ENCODE measurements around the gene DUSP6. TPM values are rescaled to one million over a fixed set of nuclear protein-coding genes. Genes with fewer than 3 reads are reported as not detected.

Gene DUSP6
- polyA plus RNA-seq, 3 donors = 86.0 to 88.8 (median 87.1) TPM

GRCh38 chr12:89383235-89384049 is 31.1 kb upstream of the DUSP6 start:
- no peak for DNase-seq (ENCODE audit: extremely low read depth in 1 of 11, low read depth in 9 of 11, low spot score in 4 of 11)

DNA sequence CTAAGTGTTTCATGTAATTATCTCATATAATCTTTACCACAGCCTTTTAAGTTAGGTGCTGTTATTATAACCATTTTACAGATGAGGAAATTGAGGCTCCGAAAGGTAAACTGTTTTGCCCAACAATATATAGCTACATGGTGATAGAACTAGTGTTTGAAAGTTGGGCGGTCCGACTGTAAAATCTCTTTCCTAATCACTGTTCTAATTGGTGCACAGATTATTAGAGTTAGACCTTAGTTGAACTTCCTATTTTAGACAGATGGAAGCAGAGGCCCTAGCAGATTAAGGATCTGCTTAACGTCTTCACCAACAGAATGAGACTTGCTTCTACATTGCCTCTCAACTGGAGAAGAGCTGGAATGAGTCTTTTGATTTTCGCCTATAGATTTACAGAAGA is 30.0 kb upstream of the DUSP6 start:
- no peak for DNase-seq (ENCODE audit: extremely low read depth in 1 of 11, low read depth in 9 of 11, low spot score in 4 of 11)

GRCh38 chr12:89379839-89380467 is 27.7 kb upstream of the DUSP6 start:
- no peak for DNase-seq (ENCODE audit: extremely low read depth in 1 of 11, low read depth in 9 of 11, low spot score in 4 of 11)

- no peak for DNase-seq (ENCODE audit: extremely low read depth in 1 of 11, low read depth in 9 of 11, low spot score in 4 of 11)
Measured at GRCh38 chr12:89379148-89379838, 27.0 kb upstream of the DUSP6 start.

DNA sequence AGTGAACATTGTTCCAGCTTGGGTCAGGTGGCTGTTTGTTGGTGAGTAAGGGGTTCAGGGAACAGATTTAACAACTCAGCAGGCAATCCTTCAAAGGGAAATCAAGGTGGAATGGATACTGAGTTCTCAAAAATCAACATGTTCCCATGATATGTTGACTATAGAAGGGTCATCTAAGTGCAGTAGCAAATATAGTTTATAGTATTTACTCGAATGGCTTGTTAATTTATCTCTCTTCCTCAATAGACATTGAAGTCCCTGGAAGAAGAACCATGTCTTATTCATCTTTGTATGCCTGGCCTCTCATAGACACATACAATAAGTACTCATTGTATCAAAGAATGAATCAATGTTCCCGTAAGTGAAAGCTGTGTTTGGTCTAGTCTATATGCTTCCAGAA is 24.5 kb upstream of the DUSP6 start:
- DNase-seq (ENCODE audit: extremely low read depth in 1 of 11, low read depth in 9 of 11, low spot score in 4 of 11) = no peak

DNA sequence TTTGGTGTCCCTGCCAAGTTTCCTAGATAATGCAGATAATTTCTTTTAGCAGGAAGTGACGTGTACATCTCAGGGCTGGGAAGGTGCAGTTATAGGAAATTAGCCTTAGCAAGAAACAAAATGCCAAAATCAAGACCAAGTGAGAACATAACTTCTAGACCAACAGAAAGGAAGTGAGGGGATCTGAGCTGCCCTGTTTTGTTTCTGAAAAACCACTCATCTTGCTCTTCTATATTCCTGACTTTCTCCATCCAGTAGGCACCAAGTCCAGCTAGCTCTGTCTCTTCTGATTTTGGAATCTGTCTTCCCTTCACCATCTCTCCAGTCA is 23.9 kb upstream of the DUSP6 start:
- DNase-seq (ENCODE audit: extremely low read depth in 1 of 11, low read depth in 9 of 11, low spot score in 4 of 11) = no peak

DNA sequence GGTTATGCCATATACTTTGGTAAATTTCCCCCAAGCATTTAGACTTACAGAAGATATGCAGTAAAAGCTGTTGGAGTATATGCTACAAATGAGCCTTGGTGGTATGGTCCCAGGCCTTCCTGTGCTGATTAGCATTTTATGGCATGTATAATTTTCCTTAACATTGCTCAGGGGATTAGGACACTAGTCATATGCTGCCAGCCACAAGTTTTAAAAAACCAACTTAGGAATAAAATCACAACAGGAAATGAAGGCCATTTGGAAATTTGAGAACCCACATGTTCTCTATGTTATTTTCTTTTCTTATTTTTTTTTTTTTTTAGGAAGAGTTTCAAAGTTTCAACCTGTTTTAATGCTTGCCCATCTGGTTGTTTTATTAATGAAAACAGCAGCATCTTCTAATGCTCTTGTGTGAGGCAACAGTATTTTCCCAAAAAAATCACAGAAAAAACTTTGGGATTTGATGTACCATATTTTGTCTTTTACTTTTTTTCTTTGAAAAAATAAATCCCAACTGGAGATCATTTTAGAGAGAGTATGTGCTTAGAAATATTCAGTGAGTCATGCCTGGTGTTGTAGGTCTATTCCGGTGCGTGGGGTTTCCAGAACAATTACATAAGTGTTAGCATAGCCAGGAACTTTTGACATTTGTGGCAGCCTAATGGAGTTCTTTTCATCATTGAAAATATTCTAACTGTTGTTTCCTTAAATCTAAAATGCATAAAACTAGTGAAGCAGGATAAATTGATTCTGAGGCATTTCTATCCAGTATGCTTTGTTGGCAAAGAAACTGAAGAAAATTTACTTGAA is 21.7 kb upstream of the DUSP6 start:
- DNase-seq (ENCODE audit: extremely low read depth in 1 of 11, low read depth in 9 of 11, low spot score in 4 of 11) = no peak

DNA sequence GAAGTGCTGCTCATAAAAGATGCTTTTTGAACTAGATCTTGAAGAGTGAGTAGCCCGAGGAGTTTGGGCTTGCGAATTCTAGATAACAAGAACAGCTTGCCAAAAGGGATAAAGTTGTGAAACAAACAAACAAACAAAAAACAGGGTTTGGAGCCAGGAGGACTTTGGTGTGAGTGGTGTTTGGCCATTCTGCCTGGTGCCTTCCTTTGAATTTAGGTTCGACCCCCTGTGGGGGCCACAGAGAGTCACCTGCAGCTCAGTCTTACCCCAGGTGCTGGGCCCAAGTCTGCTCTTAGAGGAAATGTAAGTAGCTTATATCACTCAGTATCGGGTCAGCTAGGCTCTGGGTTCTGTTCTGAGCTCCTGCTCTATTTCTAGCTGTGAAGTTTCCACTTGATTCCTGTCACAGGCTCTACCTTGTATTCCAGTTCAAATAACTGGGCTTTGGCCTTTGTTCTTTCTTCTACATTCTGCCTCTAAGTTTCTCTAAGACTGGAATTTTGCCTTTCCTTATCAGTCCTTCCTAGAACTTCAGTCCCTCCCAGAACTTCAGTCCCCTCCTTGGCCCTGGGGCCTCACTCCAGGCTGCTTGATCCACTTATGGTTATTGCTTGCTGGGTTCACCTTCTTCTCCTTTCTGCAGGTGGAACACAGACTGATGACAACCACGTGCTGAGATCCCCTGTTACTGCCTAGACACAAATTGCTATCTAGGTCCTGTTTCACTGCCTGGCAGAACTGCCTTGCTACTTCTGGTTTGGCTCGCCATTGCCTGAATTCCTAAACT is 20.5 kb upstream of the DUSP6 start:
- no peak for DNase-seq (ENCODE audit: extremely low read depth in 1 of 11, low read depth in 9 of 11, low spot score in 4 of 11)

GRCh38 chr12:89370850-89371249 is 18.5 kb upstream of the DUSP6 start:
- DNase-seq (ENCODE audit: extremely low read depth in 1 of 11, low read depth in 9 of 11, low spot score in 4 of 11) = no peak

DNA sequence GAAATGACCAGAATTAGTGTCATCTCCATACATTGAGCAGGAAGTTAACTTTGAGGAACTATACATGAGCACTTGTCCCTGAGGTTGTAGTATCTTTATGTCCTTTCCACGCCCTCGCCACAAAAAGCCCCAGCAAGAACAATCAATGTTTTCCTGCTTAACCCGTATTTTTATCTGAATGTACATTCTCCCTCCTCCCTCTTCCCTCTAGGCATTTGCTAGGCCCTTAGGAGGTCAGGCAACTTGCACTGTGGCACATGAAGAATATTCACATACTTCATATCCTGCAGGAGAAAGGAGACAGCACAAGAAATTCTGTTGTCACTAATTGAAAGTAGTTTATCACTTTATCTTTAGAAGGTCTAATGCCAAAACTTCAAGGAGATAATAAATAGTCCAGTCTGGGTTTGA is 18.1 kb upstream of the DUSP6 start:
- no peak for DNase-seq (ENCODE audit: extremely low read depth in 1 of 11, low read depth in 9 of 11, low spot score in 4 of 11)

GRCh38 chr12:89369166-89369565 is 16.9 kb upstream of the DUSP6 start:
- DNase-seq (ENCODE audit: extremely low read depth in 1 of 11, low read depth in 9 of 11, low spot score in 4 of 11) = no peak

DNA sequence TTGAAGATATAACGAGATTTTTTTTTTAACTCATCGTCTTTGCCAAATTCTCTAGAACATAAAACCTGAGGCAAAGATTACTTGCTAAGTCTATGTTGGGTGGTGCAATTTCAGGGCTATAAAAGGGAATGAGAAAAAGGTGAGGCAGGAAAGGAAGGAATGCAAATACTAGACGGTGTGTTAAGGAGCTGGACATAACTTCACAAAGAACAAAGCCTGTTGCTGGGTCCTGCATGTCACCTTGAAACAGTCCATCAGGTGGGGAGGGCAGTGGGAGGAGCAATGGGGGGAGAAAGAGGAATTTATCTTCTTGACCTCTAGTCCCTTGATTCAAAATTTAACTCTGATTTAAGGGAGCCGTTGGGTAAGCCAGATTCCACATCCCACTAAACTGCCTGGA is 16.1 kb upstream of the DUSP6 start:
- DNase-seq (ENCODE audit: extremely low read depth in 1 of 11, low read depth in 9 of 11, low spot score in 4 of 11) = no peak

GRCh38 chr12:89366676-89367364 is 14.5 kb upstream of the DUSP6 start:
- no peak for DNase-seq (ENCODE audit: extremely low read depth in 1 of 11, low read depth in 9 of 11, low spot score in 4 of 11)

DNA sequence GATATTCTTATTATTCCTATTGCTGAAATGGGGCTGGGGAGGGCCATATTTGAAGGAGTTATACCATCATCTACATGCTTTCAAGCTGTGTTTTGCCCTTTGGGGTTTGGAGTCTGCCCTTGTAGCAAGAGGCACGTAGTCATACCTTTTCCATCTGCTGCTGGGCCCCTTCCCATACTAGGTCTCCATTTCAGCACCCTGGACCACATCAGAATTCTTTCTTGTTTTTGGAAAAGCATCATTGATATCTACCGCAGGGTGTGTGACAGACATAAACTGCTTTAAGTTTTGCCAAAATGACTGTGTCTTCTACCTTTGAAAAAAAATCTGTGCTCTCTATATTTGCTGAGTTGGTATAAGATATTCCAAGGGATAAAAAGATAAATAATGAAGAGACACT is 12.3 kb upstream of the DUSP6 start:
- DNase-seq (ENCODE audit: extremely low read depth in 1 of 11, low read depth in 9 of 11, low spot score in 4 of 11) = no peak

DNA sequence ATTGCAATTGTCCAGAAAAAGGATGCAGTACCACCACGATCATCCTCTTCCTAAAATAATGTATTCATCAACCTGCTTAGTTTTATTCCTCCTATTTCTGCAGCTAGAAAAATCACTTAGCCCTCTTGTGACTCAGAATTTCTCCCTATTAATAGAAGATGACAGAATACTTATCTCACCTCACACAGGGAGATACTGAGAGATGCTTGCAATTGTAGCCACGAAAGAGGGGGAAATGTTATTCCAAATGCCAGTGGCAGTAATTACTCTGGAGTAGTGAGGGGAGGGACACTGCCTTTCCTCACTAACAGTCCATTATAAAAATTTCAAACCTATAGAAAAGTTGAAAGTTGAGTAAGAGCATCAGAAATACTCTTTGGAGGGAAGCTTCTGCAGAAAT is 11.8 kb upstream of the DUSP6 start:
- DNase-seq (ENCODE audit: extremely low read depth in 1 of 11, low read depth in 9 of 11, low spot score in 4 of 11) = no peak

- DNase-seq (ENCODE audit: extremely low read depth in 1 of 11, low read depth in 9 of 11, low spot score in 4 of 11) = no peak
Measured at GRCh38 chr12:89363582-89363981, 11.3 kb upstream of the DUSP6 start.

DNA sequence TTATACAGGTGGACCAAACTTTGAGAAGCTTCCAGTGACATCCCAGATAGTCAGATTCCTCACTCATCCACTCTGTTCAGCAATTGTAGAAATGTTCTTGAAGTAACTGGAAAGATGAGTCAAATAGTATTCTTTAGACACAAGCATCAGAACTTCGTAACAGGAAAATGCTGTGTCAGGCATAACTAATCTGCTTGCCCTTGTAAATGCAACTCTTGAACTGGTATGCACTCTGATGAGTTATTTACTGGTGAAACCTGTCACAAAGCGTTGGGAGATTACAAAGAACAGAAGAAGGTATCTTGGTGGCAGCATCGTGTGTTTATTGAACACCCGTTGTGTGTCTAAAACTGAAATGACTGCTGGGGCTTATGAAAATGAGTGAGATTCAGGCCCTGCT is 10.8 kb upstream of the DUSP6 start:
- no peak for DNase-seq (ENCODE audit: extremely low read depth in 1 of 11, low read depth in 9 of 11, low spot score in 4 of 11)

GRCh38 chr12:89359615-89360014 is 7.3 kb upstream of the DUSP6 start:
- no peak for DNase-seq (ENCODE audit: extremely low read depth in 1 of 11, low read depth in 9 of 11, low spot score in 4 of 11)

Data from renal cortex interstitium (tissue), 11 donors.